Sigmoid colon (tissue), 4 donors: ENCODE data around the gene TNFRSF13B.

Experiments used
- CTCF ChIP-seq, 4 experiments: fragments of 450-650 bp in 3 of 4; fragments of 200-600 bp in 1 of 4; IDR thresholded peaks; one replicate each; pipeline ENCODE4 v1.5.1; 2016 to 2019; ENCODE audit warnings: antibody characterized with exemption in 4 of 4, mild to moderate bottlenecking in 3 of 4, moderate library complexity in 2 of 4
- EP300 ChIP-seq, 4 donors: sonication (generic); formaldehyde crosslinking; IDR thresholded peaks; one replicate each; pipeline ENCODE4 v1.6.1; 2017; ENCODE audit warnings: antibody characterized with exemption in 4 of 4
- POLR2A ChIP-seq, 2 donors: fragments of 450-650 bp; IDR thresholded peaks; one replicate each; pipeline ENCODE4 v1.6.1; 2016; ENCODE audit warnings: antibody characterized with exemption in 2 of 2, mild to moderate bottlenecking in 2 of 2, moderate library complexity in 2 of 2

- TF ChIP-seq CTCF (IDR thresholded peaks at IDR 0.05) (no peak), POLR2A (IDR thresholded peaks at IDR 0.05) (no peak), EP300 (IDR thresholded peaks at IDR 0.05) (no peak)
These were observed 28.2 kb upstream of the TNFRSF13B start for GRCh38 chr17:16999931-17000625.
